HEK293T (cell line): ENCODE data around the gene FLNB.

Source experiments
- ARNT ChIP-seq: fragments of 450-650 bp; IDR thresholded peaks from 2 replicates; pipeline ENCODE4 v1.6.1; 2017; ENCODE audit warnings: mild to moderate bottlenecking
- CTBP1 ChIP-seq: fragments of 450-650 bp; IDR thresholded peaks from 2 replicates; pipeline ENCODE4 v1.6.1; 2016; ENCODE audit warnings: borderline replicate concordance
- ELF4 ChIP-seq: fragments of 450-650 bp; IDR thresholded peaks from 2 replicates; pipeline ENCODE4 v1.6.1; 2017; ENCODE audit warnings: antibody characterized with exemption
- FOXM1 ChIP-seq: fragments of 450-650 bp; IDR thresholded peaks from 2 replicates; pipeline ENCODE4 v1.6.1; 2017; ENCODE audit warnings: mild to moderate bottlenecking, borderline replicate concordance
- PKNOX1 ChIP-seq: fragments of 450-650 bp; IDR thresholded peaks from 2 replicates; pipeline ENCODE4 v1.6.1; 2016
- SP1 ChIP-seq: fragments of 450-650 bp; IDR thresholded peaks from 2 replicates; pipeline ENCODE4 v1.6.1; 2017
- SUZ12 ChIP-seq: fragments of 450-650 bp; IDR thresholded peaks from 2 replicates; pipeline ENCODE4 v1.6.1; 2016; ENCODE audit warnings: mild to moderate bottlenecking

GRCh38 chr3:57973715-57974477 lies 34.3 kb upstream of the FLNB start:
- no peak for TF ChIP-seq SP1
- no peak for TF ChIP-seq ARNT
- no peak for TF ChIP-seq SUZ12
- no peak for TF ChIP-seq FOXM1
- TF ChIP-seq CTBP1: no peak
- TF ChIP-seq ELF4: no peak
- no peak for TF ChIP-seq PKNOX1
